ENCODE measurements around the gene SH3RF3. TPM values are rescaled to one million over a fixed set of nuclear protein-coding genes. Genes with fewer than 3 reads are reported as not detected.

SH3RF3 gene
- total RNA-seq, 2 donors from 2014 or later = 1.5 to 1.8 TPM

DNA sequence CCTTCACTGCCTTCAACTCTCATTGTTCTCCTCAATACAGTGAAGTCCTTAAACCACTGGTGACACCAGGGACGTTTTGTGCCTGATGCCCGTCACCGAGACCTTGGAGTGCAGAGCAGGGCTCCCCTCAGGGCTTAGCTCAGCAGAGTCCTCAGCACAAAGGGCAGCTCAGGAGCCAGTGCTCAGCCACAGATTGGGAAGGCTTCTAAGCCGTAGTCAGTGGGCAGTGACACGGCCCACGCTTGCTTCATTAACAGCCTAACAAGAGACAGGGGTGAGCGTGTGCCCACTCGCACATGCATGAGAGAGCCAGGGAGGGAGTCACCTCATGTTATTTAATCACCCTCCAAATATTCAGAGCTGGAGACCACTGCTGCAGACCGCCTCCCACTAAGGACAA, 137.5 kb downstream of the SH3RF3 start:
- no peaks in the 10 kb centered on the region for H3K36me3 ChIP-seq (ENCODE audit: control insufficient read depth, insufficient read depth, low read length)
- Mint-ChIP-seq H3K27ac (no peak overlapping the region), H3K27me3 (ENCODE audit: insufficient read depth) (no peaks in the 10 kb centered on the region), H3K36me3 (ENCODE audit: low read depth) (no peaks in the 10 kb centered on the region), H3K4me3 (no peak overlapping the region), H3K9me3 (no peaks in the 10 kb centered on the region), H3K4me1 (peaks cover 19% of the 10 kb centered on the region)
- TF ChIP-seq, protein P1, sequence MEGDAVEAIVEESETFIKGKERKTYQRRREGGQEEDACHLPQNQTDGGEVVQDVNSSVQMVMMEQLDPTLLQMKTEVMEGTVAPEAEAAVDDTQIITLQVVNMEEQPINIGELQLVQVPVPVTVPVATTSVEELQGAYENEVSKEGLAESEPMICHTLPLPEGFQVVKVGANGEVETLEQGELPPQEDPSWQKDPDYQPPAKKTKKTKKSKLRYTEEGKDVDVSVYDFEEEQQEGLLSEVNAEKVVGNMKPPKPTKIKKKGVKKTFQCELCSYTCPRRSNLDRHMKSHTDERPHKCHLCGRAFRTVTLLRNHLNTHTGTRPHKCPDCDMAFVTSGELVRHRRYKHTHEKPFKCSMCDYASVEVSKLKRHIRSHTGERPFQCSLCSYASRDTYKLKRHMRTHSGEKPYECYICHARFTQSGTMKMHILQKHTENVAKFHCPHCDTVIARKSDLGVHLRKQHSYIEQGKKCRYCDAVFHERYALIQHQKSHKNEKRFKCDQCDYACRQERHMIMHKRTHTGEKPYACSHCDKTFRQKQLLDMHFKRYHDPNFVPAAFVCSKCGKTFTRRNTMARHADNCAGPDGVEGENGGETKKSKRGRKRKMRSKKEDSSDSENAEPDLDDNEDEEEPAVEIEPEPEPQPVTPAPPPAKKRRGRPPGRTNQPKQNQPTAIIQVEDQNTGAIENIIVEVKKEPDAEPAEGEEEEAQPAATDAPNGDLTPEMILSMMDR (conservative IDR thresholded peaks at IDR 0.05) = no peak
- H3K27me3 ChIP-seq (ENCODE audit: control insufficient read depth, insufficient read depth, low read length, poor library complexity, severe bottlenecking) = no peaks in the 10 kb centered on the region
- peak overlapping the region; percentile 17 for H3K27ac ChIP-seq (ENCODE audit: low read depth, low read length)
- DNase-seq = peak; percentile 41
- no peaks in the 10 kb centered on the region for H3K4me1 ChIP-seq (ENCODE audit: control insufficient read depth, insufficient read depth, low read length)
- H3K9ac ChIP-seq (ENCODE audit: extremely low read depth, low read length, poor library complexity, severe bottlenecking) = no peak overlapping the region
- H3K9me3 ChIP-seq (ENCODE audit: control insufficient read depth, low read length) = no peaks in the 10 kb centered on the region
- no peak overlapping the region for H3K4me3 ChIP-seq (ENCODE audit: low read length)
- WGBS, 2 experiments (ENCODE audit: insufficient coverage in 1 of 2, insufficient read length in 1 of 2) = 89% methylated on average over 6 to 9 of the region's 9 CpGs

DNA sequence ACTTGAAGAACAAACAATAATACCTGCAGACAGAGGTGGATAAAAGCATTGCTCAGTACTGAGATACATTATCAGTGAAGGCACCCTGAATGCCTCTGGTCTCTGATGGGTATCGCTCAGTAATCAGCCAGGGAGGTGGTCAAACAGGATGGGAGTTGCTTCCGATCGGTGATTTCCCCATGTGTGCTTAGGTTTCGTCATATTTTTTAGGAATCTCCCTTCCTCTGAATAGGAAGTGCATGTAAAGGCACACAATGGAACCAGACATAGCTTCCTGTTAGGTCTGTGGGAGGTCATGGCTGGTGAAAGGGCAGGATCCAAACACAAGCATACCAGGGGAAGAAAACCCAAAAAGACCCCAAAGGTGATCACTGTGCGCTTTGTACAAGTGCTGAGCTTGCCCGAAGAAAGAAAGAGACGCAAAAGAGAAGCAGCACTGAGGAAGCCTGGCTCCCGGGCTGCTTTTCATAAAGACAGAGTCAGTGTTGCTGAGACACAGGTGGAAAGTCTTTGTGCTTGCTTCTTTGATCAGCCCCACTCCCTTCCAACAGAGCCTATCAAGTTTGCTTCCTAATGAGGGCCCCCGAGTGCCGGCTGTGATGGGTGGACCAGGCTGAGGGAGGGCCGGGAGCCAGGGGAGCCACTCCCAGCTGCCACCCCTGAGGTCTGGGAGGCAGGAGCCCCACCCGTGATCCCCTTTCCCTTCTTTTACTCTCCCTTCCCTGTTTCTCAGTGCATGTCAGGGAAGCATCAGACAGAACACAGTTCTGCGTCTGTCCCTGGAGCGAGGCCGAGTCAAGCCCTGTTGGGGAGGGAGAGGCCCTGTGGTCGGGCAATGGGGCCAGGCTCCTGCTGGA, 138.2 kb downstream of the SH3RF3 start:
- peak; percentile 45 for DNase-seq
- no peaks in the 10 kb centered on the region for H3K27me3 Mint-ChIP-seq (ENCODE audit: insufficient read depth)

DNA sequence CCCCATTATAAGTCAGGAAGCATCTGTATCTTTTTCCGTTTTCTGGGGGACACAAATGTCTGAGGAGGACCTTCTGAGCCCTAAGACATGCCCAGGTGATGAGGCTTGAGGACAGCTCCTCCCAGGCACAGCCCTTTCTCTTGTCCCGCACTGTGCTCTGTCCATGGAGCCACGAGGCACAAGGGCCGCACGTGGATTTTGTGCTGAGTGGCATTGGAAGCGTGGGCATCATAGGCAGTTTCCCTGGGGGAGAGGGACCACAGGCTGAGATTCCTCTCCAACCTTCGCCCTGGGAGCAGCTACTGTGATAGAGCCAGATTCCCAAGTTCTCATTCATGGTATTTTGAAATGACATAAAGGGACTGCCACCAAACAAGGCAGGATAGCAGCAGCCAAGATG, 139.9 kb downstream of the SH3RF3 start:
- H3K9me3 Mint-ChIP-seq = no peaks in the 10 kb centered on the region
- Histone ChIP-seq H3K36me3 (ENCODE audit: control insufficient read depth, insufficient read depth, low read length) (no peaks in the 10 kb centered on the region), H3K9me3 (ENCODE audit: control insufficient read depth, low read length) (no peaks in the 10 kb centered on the region), H3K4me1 (ENCODE audit: control insufficient read depth, insufficient read depth, low read length) (no peaks in the 10 kb centered on the region), H3K27me3 (ENCODE audit: control insufficient read depth, insufficient read depth, low read length, poor library complexity, severe bottlenecking) (no peaks in the 10 kb centered on the region), H3K27ac (ENCODE audit: low read depth, low read length) (no peak overlapping the region), H3K9ac (ENCODE audit: extremely low read depth, low read length, poor library complexity, severe bottlenecking) (no peak overlapping the region), H3K4me3 (ENCODE audit: low read length) (no peak overlapping the region)
- no peak overlapping the region for H3K27ac Mint-ChIP-seq
- DNase-seq = no peak
- TF ChIP-seq, protein P1 (conservative IDR thresholded peaks at IDR 0.05) = no peak
- H3K27me3 Mint-ChIP-seq (ENCODE audit: insufficient read depth) = no peaks in the 10 kb centered on the region
- H3K4me3 Mint-ChIP-seq = no peak overlapping the region
- H3K36me3 Mint-ChIP-seq (ENCODE audit: low read depth) = no peaks in the 10 kb centered on the region
- peaks cover 19% of the 10 kb centered on the region for H3K4me1 Mint-ChIP-seq
- WGBS, 2 experiments (ENCODE audit: insufficient coverage in 1 of 2, insufficient read length in 1 of 2) = 91 to 93% methylated on average over 3 to 7 of the region's 7 CpGs

More for the DNA sequence above, 138.2 kb downstream of the SH3RF3 start:
- H3K4me3 ChIP-seq (ENCODE audit: low read length) = no peak overlapping the region
- Mint-ChIP-seq H3K4me1 (peaks cover 19% of the 10 kb centered on the region), H3K4me3 (no peak overlapping the region), H3K27ac (no peak overlapping the region), H3K36me3 (ENCODE audit: low read depth) (no peaks in the 10 kb centered on the region), H3K9me3 (no peaks in the 10 kb centered on the region)
- no peak overlapping the region for H3K9ac ChIP-seq (ENCODE audit: extremely low read depth, low read length, poor library complexity, severe bottlenecking)
- no peaks in the 10 kb centered on the region for H3K36me3 ChIP-seq (ENCODE audit: control insufficient read depth, insufficient read depth, low read length)
- H3K27ac ChIP-seq (ENCODE audit: low read depth, low read length) = peak overlapping the region; percentile 57
- WGBS, 2 experiments (ENCODE audit: insufficient coverage in 1 of 2, insufficient read length in 1 of 2) = 80 to 84% methylated on average over 12 to 16 of the region's 16 CpGs
- no peaks in the 10 kb centered on the region for H3K27me3 ChIP-seq (ENCODE audit: control insufficient read depth, insufficient read depth, low read length, poor library complexity, severe bottlenecking)
- no peaks in the 10 kb centered on the region for H3K9me3 ChIP-seq (ENCODE audit: control insufficient read depth, low read length)
- H3K4me1 ChIP-seq (ENCODE audit: control insufficient read depth, insufficient read depth, low read length) = no peaks in the 10 kb centered on the region
- TF ChIP-seq, protein P1 (conservative IDR thresholded peaks at IDR 0.05) = no peak
